Right atrium auricular region (tissue), 2 donors: ENCODE results near the gene TMEM167B. TPM values are rescaled to one million over a fixed set of nuclear protein-coding genes. Genes with fewer than 3 reads are reported as not detected.

Experiments
- DNase-seq: peaks from one replicate; pipeline ENCODE4 v3.0.0-alpha.2; 2019; ENCODE audit warnings: low spot score
- H3K27ac ChIP-seq, 2 donors: fragments of 200-600 bp; sonication (generic); 1 replicate in 1 of 2; 2 replicates in 1 of 2; pipeline ENCODE4 v1.5.1; 2016 to 2019
- H3K27me3 ChIP-seq, 2 donors: fragments of 200-600 bp; sonication (generic); one replicate each; pipeline versions ENCODE4 v1.5.1 to v1.6.0; 2017 to 2019
- H3K36me3 ChIP-seq: fragments of 200-600 bp; sonication (generic); one replicate; pipeline ENCODE4 v1.5.1; 2016
- H3K4me1 ChIP-seq, 2 donors: fragments of 200-600 bp; sonication (generic); one replicate each; pipeline versions ENCODE4 v1.5.1 to v1.6.0; 2017 to 2019
- H3K4me3 ChIP-seq, 2 donors: fragments of 200-600 bp; sonication (generic); 1 replicate in 1 of 2; 2 replicates in 1 of 2; pipeline ENCODE4 v1.5.1; 2017 to 2019; ENCODE audit warnings: mild to moderate bottlenecking in 1 of 2, moderate library complexity in 1 of 2
- H3K9me3 ChIP-seq, 2 donors: fragments of 200-600 bp; sonication (generic); one replicate each; pipeline ENCODE4 v1.5.1; 2019
- total RNA-seq, 2 donors: library from RNA; depleted of rRNA; stranded (reverse); fragments of >200 nt; gene quantifications; one replicate each; pipeline ENCODE4 v1.1.0, GENCODE V29; 2016
- TF ChIP-seq, protein P1 (sequence below), 2 donors: fragments of 200-600 bp; sonication (generic); IDR thresholded peaks; one replicate each; pipeline ENCODE4 v1.5.1; 2019; ENCODE audit warnings: antibody characterized with exemption in 2 of 2

TMEM167B gene
- total RNA-seq, 2 donors from 2014 or later = 18.9 to 23.9 TPM

DNA sequence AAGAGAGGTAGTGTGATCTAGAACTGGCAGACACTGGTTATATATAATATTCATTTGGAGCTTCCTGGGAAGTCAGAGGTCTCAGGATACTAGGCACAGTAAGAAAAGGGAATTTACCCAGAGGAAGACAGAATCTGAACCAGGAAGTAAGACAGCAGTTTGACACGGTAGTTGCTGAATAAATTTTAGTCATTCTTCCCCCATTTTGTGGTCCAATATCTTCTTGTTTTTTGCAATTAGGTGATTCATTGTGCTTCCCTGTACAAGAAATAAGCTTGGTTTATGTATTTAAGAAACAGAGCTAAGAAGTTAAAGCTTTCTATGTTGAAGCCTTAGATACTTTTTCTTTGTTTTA is 1.3 kb downstream of the TMEM167B start:
- peaks cover 24% of the 10 kb centered on the region for H3K36me3 ChIP-seq
- H3K4me3 ChIP-seq = peak overlapping the region; percentile 76
- peak overlapping the region; percentile 96 to 98 for H3K27ac ChIP-seq
- TF ChIP-seq, protein P1, sequence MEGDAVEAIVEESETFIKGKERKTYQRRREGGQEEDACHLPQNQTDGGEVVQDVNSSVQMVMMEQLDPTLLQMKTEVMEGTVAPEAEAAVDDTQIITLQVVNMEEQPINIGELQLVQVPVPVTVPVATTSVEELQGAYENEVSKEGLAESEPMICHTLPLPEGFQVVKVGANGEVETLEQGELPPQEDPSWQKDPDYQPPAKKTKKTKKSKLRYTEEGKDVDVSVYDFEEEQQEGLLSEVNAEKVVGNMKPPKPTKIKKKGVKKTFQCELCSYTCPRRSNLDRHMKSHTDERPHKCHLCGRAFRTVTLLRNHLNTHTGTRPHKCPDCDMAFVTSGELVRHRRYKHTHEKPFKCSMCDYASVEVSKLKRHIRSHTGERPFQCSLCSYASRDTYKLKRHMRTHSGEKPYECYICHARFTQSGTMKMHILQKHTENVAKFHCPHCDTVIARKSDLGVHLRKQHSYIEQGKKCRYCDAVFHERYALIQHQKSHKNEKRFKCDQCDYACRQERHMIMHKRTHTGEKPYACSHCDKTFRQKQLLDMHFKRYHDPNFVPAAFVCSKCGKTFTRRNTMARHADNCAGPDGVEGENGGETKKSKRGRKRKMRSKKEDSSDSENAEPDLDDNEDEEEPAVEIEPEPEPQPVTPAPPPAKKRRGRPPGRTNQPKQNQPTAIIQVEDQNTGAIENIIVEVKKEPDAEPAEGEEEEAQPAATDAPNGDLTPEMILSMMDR (IDR thresholded peaks at IDR 0.05) = no peak
- H3K4me1 ChIP-seq = peaks cover 0 to 41% of the 10 kb centered on the region in 2 donors
- no peaks in the 10 kb centered on the region for H3K9me3 ChIP-seq
- no peak for DNase-seq
- H3K27me3 ChIP-seq = no peaks in the 10 kb centered on the region

DNA sequence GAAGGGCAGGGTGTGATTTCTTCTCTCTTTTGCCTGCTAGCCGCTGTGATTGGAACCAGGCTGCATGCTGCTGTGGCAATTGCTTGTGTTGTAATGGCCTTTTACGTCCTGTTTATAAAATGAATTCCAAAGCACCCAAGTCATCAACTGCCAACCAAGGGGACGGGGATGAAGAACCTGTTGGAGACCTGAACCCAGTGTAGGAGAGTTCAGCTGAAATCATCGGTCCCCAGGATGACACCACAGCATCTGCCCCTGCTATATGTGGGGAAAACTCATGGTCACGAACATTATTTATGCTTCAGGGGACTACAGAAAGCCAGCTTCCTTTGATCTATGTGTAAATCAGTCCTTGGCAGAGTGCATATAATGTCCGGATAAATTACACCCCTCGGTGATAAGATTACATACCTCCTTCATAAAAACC is 3.8 kb downstream of the TMEM167B start:
- Histone ChIP-seq H3K36me3 (peaks cover 24% of the 10 kb centered on the region), H3K4me1 (peaks cover 0 to 40% of the 10 kb centered on the region in 2 donors), H3K4me3 (no peak overlapping the region), H3K27ac (peak overlapping the region; percentile 61 to 76), H3K27me3 (no peaks in the 10 kb centered on the region), H3K9me3 (no peaks in the 10 kb centered on the region)
- no peak for DNase-seq
- TF ChIP-seq, protein P1 (IDR thresholded peaks at IDR 0.05) = no peak

DNA sequence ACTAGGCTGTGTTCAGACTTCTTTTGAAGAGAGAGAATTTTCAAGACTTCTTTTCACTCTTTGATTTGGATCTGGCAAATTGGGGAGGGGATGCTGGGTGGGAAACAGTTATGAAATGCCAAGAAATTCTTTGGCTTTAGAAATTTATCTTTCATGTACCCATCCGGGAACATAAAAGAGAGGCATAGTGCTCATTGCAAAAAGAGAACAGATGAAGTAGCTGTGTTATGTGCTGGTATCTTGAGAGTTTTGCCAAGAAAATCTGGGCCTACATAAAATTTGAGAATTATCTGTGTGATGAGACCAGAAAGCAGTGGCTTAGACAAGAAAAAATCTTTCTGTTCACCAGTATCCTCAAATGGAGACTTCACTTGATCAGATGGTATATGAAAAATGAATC is 4.3 kb downstream of the TMEM167B start:
- H3K36me3 ChIP-seq = peaks cover 24% of the 10 kb centered on the region
- no peak overlapping the region for H3K4me3 ChIP-seq
- H3K27ac ChIP-seq = peak overlapping the region; percentile 61 to 76
- no peak for DNase-seq
- H3K4me1 ChIP-seq = peaks cover 0 to 39% of the 10 kb centered on the region in 2 donors
- TF ChIP-seq, protein P1 (IDR thresholded peaks at IDR 0.05) = no peak
- H3K9me3 ChIP-seq = no peaks in the 10 kb centered on the region
- H3K27me3 ChIP-seq = no peaks in the 10 kb centered on the region

DNA sequence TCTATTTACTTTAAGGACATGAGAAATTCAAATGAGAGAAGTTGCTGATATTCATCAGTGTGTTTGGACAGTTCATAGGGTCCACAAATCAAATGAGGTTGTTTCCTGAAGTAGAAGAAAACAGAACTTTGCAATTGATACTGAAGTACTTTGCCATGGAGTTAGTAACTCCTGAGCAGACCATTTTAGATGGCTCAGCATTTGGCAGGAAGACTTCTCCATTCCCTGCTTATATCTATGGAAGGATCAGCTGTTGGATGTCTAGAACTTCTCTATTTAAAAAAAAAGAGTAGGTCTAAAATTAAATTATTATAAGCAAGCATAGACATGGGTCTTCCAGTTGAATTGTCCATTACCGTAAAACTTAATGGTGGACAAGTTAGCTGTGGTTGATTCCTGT is 5.1 kb downstream of the TMEM167B start:
- H3K4me1 ChIP-seq = peaks cover 0 to 37% of the 10 kb centered on the region in 2 donors
- no peak for DNase-seq
- H3K27ac ChIP-seq = peak overlapping the region in 1 of 2 donors; percentile 1
- TF ChIP-seq, protein P1 (IDR thresholded peaks at IDR 0.05) = no peak
- H3K36me3 ChIP-seq = peaks cover 24% of the 10 kb centered on the region
- no peaks in the 10 kb centered on the region for H3K27me3 ChIP-seq
- no peak overlapping the region for H3K4me3 ChIP-seq
- no peaks in the 10 kb centered on the region for H3K9me3 ChIP-seq

DNA sequence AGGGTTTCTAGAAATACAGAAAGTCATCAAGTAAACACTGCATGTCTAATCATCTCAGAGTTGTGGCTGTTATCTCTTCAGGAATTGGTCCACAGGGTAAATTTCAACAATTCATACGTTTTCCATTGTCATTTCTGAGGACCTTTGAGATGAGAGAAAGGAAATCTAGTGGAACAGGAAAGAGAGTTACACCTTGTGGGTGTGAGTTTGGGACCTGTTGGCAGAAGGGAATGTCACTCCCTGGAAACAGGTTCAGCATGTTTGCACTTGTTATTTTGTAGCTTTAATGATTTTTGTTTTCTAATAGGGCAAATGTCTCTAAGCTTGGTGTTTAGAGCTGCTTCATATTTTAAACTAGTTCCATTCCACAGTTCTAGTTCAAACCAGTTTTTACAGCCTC is 5.6 kb downstream of the TMEM167B start:
- TF ChIP-seq, protein P1 (IDR thresholded peaks at IDR 0.05) = no peak
- H3K4me3 ChIP-seq = no peak overlapping the region
- no peaks in the 10 kb centered on the region for H3K9me3 ChIP-seq
- H3K4me1 ChIP-seq = peaks cover 0 to 40% of the 10 kb centered on the region in 2 donors
- DNase-seq = no peak
- H3K27ac ChIP-seq = peak overlapping the region in 1 of 2 donors; percentile 1
- H3K36me3 ChIP-seq = peaks cover 24% of the 10 kb centered on the region
- H3K27me3 ChIP-seq = no peaks in the 10 kb centered on the region
